Liver (tissue), 9 donors: ENCODE data around the gene EXOC4. TPM values are rescaled to one million over a fixed set of nuclear protein-coding genes. Genes with fewer than 3 reads are reported as not detected.

Experiments used
- DNase-seq: peaks from one replicate; pipeline ENCODE4 v3.0.0-alpha.2; 2017; ENCODE audit warnings: low spot score
- H3K27ac ChIP-seq, 2 donors: one replicate each; pipeline ENCODE4 v1.7.0; 2013; ENCODE audit warnings: inconsistent platforms in 2 of 2, low read length in 2 of 2, control low read depth in 1 of 2, low read depth in 1 of 2, mild to moderate bottlenecking in 1 of 2
- H3K27me3 ChIP-seq, 4 donors: one replicate each; pipeline versions ENCODE4 v1.6.1 to v1.7.0; 2013; ENCODE audit warnings: low read length in 3 of 4, inconsistent platforms in 1 of 4, mild to moderate bottlenecking in 1 of 4, moderate library complexity in 1 of 4; ENCODE audit not compliant: control insufficient read depth in 4 of 4, insufficient read depth in 4 of 4
- H3K36me3 ChIP-seq, 4 donors: one replicate each; pipeline versions ENCODE4 v1.6.1 to v1.7.0; 2013; ENCODE audit warnings: low read length in 3 of 4, mild to moderate bottlenecking in 3 of 4, low read depth in 1 of 4, moderate library complexity in 1 of 4; ENCODE audit not compliant: control insufficient read depth in 4 of 4, insufficient read depth in 3 of 4
- H3K4me1 ChIP-seq, 4 donors: one replicate each; pipeline versions ENCODE4 v1.6.1 to v1.7.0; 2013; ENCODE audit warnings: low read length in 3 of 4, mild to moderate bottlenecking in 3 of 4, moderate library complexity in 1 of 4; ENCODE audit not compliant: control insufficient read depth in 4 of 4, insufficient read depth in 4 of 4
- H3K4me3 ChIP-seq, 3 donors: one replicate each; pipeline versions ENCODE4 v1.6.1 to v1.7.0; 2013; ENCODE audit warnings: low read length in 3 of 3, control low read depth in 1 of 3, low read depth in 1 of 3, mild to moderate bottlenecking in 1 of 3
- H3K9ac ChIP-seq, 2 donors: one replicate each; pipeline ENCODE4 v1.7.0; 2013; ENCODE audit warnings: low read length in 2 of 2, mild to moderate bottlenecking in 2 of 2, moderate library complexity in 2 of 2, control low read depth in 1 of 2, low read depth in 1 of 2
- H3K9me3 ChIP-seq, 4 donors: one replicate each; pipeline versions ENCODE4 v1.6.1 to v1.7.0; 2013; ENCODE audit warnings: low read length in 3 of 4; ENCODE audit not compliant: control insufficient read depth in 4 of 4
- ATF3 ChIP-seq: IDR thresholded peaks from 2 replicates; pipeline ENCODE4 v1.6.1; 2016; ENCODE audit warnings: antibody characterized with exemption
- CTCF ChIP-seq: fragments of 150-350 bp; IDR thresholded peaks from 2 replicates; pipeline ENCODE4 v1.5.1; 2017; ENCODE audit warnings: improper control_type of control experiment, low read depth, low read length; ENCODE audit not compliant: missing input control
- EGR1 ChIP-seq, 2 donors: IDR thresholded peaks; 2 replicates each; pipeline ENCODE4 v1.6.1; 2016 to 2018; ENCODE audit warnings: antibody characterized with exemption in 2 of 2, low read depth in 2 of 2
- FOXA1 ChIP-seq: IDR thresholded peaks from 2 replicates; pipeline ENCODE4 v1.6.1; 2016; ENCODE audit warnings: antibody characterized with exemption
- FOXA2 ChIP-seq: IDR thresholded peaks from 2 replicates; pipeline ENCODE4 v1.6.1; 2016; ENCODE audit warnings: antibody characterized with exemption
- GABPA ChIP-seq, 2 donors: IDR thresholded peaks in 1 of 2; conservative IDR thresholded peaks in 1 of 2; 2 replicates each; pipeline ENCODE4 v1.6.1; 2016; ENCODE audit warnings: antibody characterized with exemption in 2 of 2, mild to moderate bottlenecking in 1 of 2, moderate library complexity in 1 of 2
- HNF4A ChIP-seq, 2 donors: conservative IDR thresholded peaks; 2 replicates each; pipeline ENCODE4 v1.6.1; 2016; ENCODE audit warnings: antibody characterized with exemption in 2 of 2, mild to moderate bottlenecking in 2 of 2
- HNF4G ChIP-seq: IDR thresholded peaks from 2 replicates; pipeline ENCODE4 v1.6.1; 2016; ENCODE audit warnings: antibody characterized with exemption
- JUND ChIP-seq, 2 donors: IDR thresholded peaks; 2 replicates each; pipeline ENCODE4 v1.6.1; 2016; ENCODE audit warnings: antibody characterized with exemption in 2 of 2
- MAX ChIP-seq: IDR thresholded peaks from 2 replicates; pipeline ENCODE4 v1.6.1; 2016; ENCODE audit warnings: antibody characterized with exemption
- NR2F2 ChIP-seq: IDR thresholded peaks from 2 replicates; pipeline ENCODE4 v1.6.1; 2016; ENCODE audit warnings: antibody characterized with exemption
- RAD21 ChIP-seq, 2 donors: IDR thresholded peaks; 2 replicates each; pipeline ENCODE4 v1.6.1; 2016; ENCODE audit warnings: antibody characterized with exemption in 2 of 2, mild to moderate bottlenecking in 2 of 2
- REST ChIP-seq: IDR thresholded peaks from 2 replicates; pipeline ENCODE4 v1.6.1; 2016; ENCODE audit warnings: antibody characterized with exemption, mild to moderate bottlenecking
- RXRA ChIP-seq, 2 donors: IDR thresholded peaks; 2 replicates each; pipeline ENCODE4 v1.6.1; 2017 to 2018; ENCODE audit warnings: antibody characterized with exemption in 2 of 2, mild to moderate bottlenecking in 1 of 2
- SP1 ChIP-seq: IDR thresholded peaks from 2 replicates; pipeline ENCODE4 v1.6.1; 2018; ENCODE audit warnings: antibody characterized with exemption, mild to moderate bottlenecking
- TAF1 ChIP-seq: conservative IDR thresholded peaks from 2 replicates; pipeline ENCODE4 v1.6.1; 2016; ENCODE audit warnings: antibody characterized with exemption, mild to moderate bottlenecking
- YY1 ChIP-seq: IDR thresholded peaks from 2 replicates; pipeline ENCODE4 v1.6.1; 2016; ENCODE audit warnings: antibody characterized with exemption, mild to moderate bottlenecking
- ZBTB33 ChIP-seq: IDR thresholded peaks from 2 replicates; pipeline ENCODE4 v1.6.1; 2016; ENCODE audit warnings: antibody characterized with exemption
- WGBS: extraction: QIAGEN DNeasy Blood & Tissue Kit; methylation state at CpG from one replicate; pipeline ENCODE4 v1.1.7; 2013; 5-methylcytosine and 5-hydroxymethylcytosine counted together
- polyA plus RNA-seq, 2 donors: library from polyadenylated mRNA; stranded (reverse) in 1 of 2; unstranded in 1 of 2; fragments of 200-250 nt in 1 of 2; fragments of >200 nt in 1 of 2; fragmentation: Nextera tagmentation in 1 of 2; extraction: Ambion mirVana in 1 of 2; gene quantifications; one replicate each; pipeline versions ENCODE4 v1.2.1 to v1.2.3, GENCODE V29; 2013 to 2015
- total RNA-seq, 2 donors: library from RNA; depleted of rRNA; stranded (reverse); fragments of >200 nt; gene quantifications; one replicate each; pipeline ENCODE4 v1.2.3, GENCODE V29; 2014
- donor health status: healthy.
- donor health status: healthy.
- donor health status: healthy.
- donor health status: healthy.
- donor health status: healthy.

The EXOC4 gene
- total and polyA plus RNA-seq, 4 donors, result 9.5 to 55.9 (median 23.6) TPM

- WGBS, result 96% methylated on average over 3 of the region's 3 CpGs
- no peaks in the 10 kb centered on the region for H3K9me3 ChIP-seq
- no peak for DNase-seq
- H3K4me3 ChIP-seq, result no peak overlapping the region
- no peaks in the 10 kb centered on the region for H3K27me3 ChIP-seq
- H3K27ac ChIP-seq, result no peak overlapping the region
- no peaks in the 10 kb centered on the region for H3K4me1 ChIP-seq
- TF ChIP-seq ZBTB33 (no peak), REST (no peak), RAD21 (IDR thresholded peaks at IDR 0.05) (no peak), NR2F2 (no peak), SP1 (no peak), MAX (no peak), JUND (IDR thresholded peaks at IDR 0.05) (no peak), GABPA (IDR thresholded peaks at IDR 0.05 in 1 of 2, conservative IDR thresholded peaks at IDR 0.05 in 1 of 2) (no peak), HNF4G (no peak), FOXA2 (no peak), CTCF (no peak), ATF3 (no peak), YY1 (no peak), EGR1 (IDR thresholded peaks at IDR 0.05; ENCODE audit: low read depth in 2 of 2) (no peak), TAF1 (no peak), FOXA1 (no peak), RXRA (IDR thresholded peaks at IDR 0.05) (no peak), HNF4A (conservative IDR thresholded peaks at IDR 0.05) (no peak)
- H3K36me3 ChIP-seq, result peaks cover 0 to 2% (median under 1%) of the 10 kb centered on the region in 4 donors
- no peak overlapping the region for H3K9ac ChIP-seq
These were observed 237.0 kb downstream of the EXOC4 start for GRCh38 chr7:133489906-133490305.
